ENCODE results near the gene MGAT4A. TPM values are rescaled to one million over a fixed set of nuclear protein-coding genes. Genes with fewer than 3 reads are reported as not detected.

The MGAT4A gene
- total RNA-seq, 1 experiment from 2014 or later = 23.0 TPM

DNA sequence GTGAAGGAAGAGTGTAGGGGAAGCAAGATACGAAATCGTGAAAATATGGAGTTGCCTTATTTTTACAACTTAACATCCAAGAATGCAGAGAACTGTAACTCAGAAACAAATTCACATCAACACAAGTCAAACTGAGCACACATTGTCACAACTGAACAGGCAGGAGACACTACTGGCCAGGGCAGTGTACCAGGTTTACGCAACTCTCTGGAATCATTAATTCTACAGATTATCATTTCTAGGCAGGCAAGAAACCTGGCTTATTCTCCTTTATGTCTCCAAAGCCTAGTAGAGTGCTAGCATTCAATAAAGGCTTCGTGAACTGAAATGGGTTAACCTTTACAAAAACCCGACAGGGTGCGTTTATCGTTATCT is 123.2 kb downstream of the MGAT4A start:
- H3K4me1 Mint-ChIP-seq (ENCODE audit: low read depth, unreplicated experiment) = peaks cover 23% of the 10 kb centered on the region
- peak overlapping the region; percentile 96 for H3K4me3 Mint-ChIP-seq (ENCODE audit: low read depth, unreplicated experiment)
- no peak for DNase-seq
- H3K27ac Mint-ChIP-seq (ENCODE audit: unreplicated experiment) = peak overlapping the region; percentile 42
- BruUV-seq (replicated peaks) = TSS peak; percentile 55
- H3K9me3 Mint-ChIP-seq (ENCODE audit: low read depth, unreplicated experiment) = no peaks in the 10 kb centered on the region
- TF ChIP-seq, protein P1, sequence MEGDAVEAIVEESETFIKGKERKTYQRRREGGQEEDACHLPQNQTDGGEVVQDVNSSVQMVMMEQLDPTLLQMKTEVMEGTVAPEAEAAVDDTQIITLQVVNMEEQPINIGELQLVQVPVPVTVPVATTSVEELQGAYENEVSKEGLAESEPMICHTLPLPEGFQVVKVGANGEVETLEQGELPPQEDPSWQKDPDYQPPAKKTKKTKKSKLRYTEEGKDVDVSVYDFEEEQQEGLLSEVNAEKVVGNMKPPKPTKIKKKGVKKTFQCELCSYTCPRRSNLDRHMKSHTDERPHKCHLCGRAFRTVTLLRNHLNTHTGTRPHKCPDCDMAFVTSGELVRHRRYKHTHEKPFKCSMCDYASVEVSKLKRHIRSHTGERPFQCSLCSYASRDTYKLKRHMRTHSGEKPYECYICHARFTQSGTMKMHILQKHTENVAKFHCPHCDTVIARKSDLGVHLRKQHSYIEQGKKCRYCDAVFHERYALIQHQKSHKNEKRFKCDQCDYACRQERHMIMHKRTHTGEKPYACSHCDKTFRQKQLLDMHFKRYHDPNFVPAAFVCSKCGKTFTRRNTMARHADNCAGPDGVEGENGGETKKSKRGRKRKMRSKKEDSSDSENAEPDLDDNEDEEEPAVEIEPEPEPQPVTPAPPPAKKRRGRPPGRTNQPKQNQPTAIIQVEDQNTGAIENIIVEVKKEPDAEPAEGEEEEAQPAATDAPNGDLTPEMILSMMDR (IDR thresholded peaks at IDR 0.05; ENCODE audit: unreplicated experiment) = no peak
- intact Hi-C loops (cut with micrococcal nuclease; ENCODE audit: unreplicated experiment) = no loop called here
- no peaks in the 10 kb centered on the region for H3K27me3 Mint-ChIP-seq (ENCODE audit: unreplicated experiment)
- CTCF ChIA-PET = no interaction called here
- peaks cover 57% of the 10 kb centered on the region for H3K36me3 Mint-ChIP-seq (ENCODE audit: insufficient read depth, unreplicated experiment)

DNA sequence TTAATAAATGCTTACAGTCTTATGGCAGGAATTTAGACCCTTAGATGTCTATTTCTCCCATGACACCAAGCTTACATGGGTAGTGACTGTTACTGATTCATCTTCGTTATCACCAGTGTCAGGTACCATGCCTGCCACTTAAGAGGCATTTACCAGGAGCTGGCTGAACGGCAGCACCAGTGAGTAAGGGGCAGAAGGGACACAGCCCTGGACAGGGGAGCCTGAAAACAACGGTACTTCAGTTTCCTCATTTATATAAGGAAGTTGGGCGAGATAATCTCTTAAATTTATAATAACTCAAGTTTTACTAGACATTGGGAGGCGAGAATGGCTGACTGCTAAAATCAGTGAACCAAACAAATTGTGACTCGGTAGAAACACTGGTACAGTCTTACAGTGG is 123.8 kb downstream of the MGAT4A start:
- Mint-ChIP-seq H3K4me3 (ENCODE audit: low read depth, unreplicated experiment) (peak overlapping the region; percentile 96), H3K27me3 (ENCODE audit: unreplicated experiment) (no peaks in the 10 kb centered on the region), H3K36me3 (ENCODE audit: insufficient read depth, unreplicated experiment) (peaks cover 57% of the 10 kb centered on the region), H3K9me3 (ENCODE audit: low read depth, unreplicated experiment) (no peaks in the 10 kb centered on the region), H3K27ac (ENCODE audit: unreplicated experiment) (peak overlapping the region; percentile 42), H3K4me1 (ENCODE audit: low read depth, unreplicated experiment) (peaks cover 23% of the 10 kb centered on the region)
- no TSS peak for BruUV-seq (replicated peaks)
- TF ChIP-seq, protein P1 (IDR thresholded peaks at IDR 0.05; ENCODE audit: unreplicated experiment) = no peak
- CTCF ChIA-PET = no interaction called here
- no peak for DNase-seq
- intact Hi-C loops (cut with micrococcal nuclease; ENCODE audit: unreplicated experiment) = no loop called here

DNA sequence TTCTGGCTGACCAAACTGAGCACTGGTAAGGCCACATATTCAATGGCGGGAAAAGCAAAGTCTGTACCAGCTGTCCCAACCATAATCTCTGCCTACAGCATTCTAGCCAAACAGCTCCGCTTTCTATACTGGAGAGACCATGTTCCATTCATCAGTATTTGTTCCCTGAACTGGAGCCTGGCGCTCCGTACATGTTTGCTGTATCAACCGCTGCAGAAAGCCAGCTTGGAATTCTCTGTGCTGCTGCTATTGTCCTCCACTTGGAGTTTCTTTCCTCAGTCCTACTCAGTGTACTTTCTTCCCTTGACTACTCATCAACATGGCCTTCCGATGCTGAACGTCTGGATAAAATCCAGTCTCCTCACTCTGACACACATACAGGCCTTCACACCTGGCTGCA is 124.5 kb downstream of the MGAT4A start:
- CTCF ChIA-PET = no interaction called here
- TF ChIP-seq, protein P1 (IDR thresholded peaks at IDR 0.05; ENCODE audit: unreplicated experiment) = no peak
- no peaks in the 10 kb centered on the region for H3K9me3 Mint-ChIP-seq (ENCODE audit: low read depth, unreplicated experiment)
- no TSS peak for BruUV-seq (replicated peaks)
- no peak for DNase-seq
- intact Hi-C loops (cut with micrococcal nuclease; ENCODE audit: unreplicated experiment) = no loop called here
- no peaks in the 10 kb centered on the region for H3K27me3 Mint-ChIP-seq (ENCODE audit: unreplicated experiment)
- peak overlapping the region; percentile 96 for H3K4me3 Mint-ChIP-seq (ENCODE audit: low read depth, unreplicated experiment)
- peaks cover 60% of the 10 kb centered on the region for H3K36me3 Mint-ChIP-seq (ENCODE audit: insufficient read depth, unreplicated experiment)
- peaks cover 23% of the 10 kb centered on the region for H3K4me1 Mint-ChIP-seq (ENCODE audit: low read depth, unreplicated experiment)
- H3K27ac Mint-ChIP-seq (ENCODE audit: unreplicated experiment) = peak overlapping the region; percentile 42

DNA sequence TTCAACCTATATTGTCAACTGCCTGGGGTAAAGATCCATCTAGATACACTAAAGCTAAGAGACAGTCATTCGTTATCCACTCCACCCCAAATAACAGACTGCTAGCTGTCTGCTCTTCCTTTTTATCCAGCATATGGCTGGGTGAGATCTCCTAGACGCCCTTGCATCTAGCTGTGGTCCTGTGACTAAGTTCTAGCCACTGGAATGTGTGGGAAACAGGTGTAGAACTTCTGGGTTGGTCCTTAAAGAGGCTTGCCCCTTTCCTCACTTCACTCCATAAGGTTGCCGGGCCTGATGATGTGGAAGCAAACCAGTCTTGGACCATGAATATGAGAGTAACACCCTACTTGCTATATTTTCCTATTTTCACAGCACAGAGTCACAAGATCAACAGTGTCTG is 125.9 kb downstream of the MGAT4A start:
- Mint-ChIP-seq H3K9me3 (ENCODE audit: low read depth, unreplicated experiment) (no peaks in the 10 kb centered on the region), H3K36me3 (ENCODE audit: insufficient read depth, unreplicated experiment) (peaks cover 59% of the 10 kb centered on the region), H3K27ac (ENCODE audit: unreplicated experiment) (peak overlapping the region; percentile 33), H3K4me1 (ENCODE audit: low read depth, unreplicated experiment) (peaks cover 23% of the 10 kb centered on the region), H3K4me3 (ENCODE audit: low read depth, unreplicated experiment) (no peak overlapping the region), H3K27me3 (ENCODE audit: unreplicated experiment) (no peaks in the 10 kb centered on the region)
- intact Hi-C loops (cut with micrococcal nuclease; ENCODE audit: unreplicated experiment) = no loop called here
- TF ChIP-seq, protein P1 (IDR thresholded peaks at IDR 0.05; ENCODE audit: unreplicated experiment) = no peak
- CTCF ChIA-PET = no interaction called here
- DNase-seq = no peak
- BruUV-seq (replicated peaks) = no TSS peak

All from Calu3 (cell line).